ENCODE results near the gene FSTL4.

Gene FSTL4

DNA sequence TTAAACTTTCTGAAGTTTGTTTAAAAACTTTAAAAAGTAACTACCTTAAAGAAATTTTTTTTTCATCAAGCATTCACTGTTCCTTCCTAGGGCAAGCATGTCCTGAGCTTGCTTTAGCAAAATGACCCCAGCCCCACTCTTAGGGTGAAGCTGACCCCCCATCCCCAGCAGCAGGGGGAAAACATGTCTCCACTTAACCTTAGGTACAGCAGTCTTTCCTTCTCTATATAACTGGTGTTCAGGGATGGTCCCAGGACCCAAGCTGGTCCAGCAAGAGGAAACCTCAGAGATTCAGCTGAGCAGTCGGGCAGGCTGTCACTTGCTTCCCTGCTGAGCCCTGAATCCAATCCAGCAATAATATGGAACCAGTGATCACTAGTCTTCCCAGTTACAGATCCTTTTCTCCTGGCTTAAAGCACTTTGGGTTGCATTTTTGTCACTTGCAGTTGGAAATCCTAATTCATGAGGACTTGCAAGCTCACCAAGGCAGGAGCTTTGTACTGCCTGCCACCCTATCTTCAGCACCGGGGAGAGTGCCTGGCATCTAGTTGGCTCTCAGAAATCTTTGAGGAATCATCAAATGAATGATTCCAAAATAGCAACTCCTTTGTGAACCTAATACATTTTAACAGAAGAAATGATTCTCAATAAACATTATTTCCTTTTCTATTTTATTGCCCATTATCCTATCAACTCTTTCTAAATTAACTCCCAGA is 91.2 kb downstream of the FSTL4 start:
- in situ Hi-C loops (cut with MboI; ENCODE audit: low sequenced_read_pairs) = no loop called here

DNA sequence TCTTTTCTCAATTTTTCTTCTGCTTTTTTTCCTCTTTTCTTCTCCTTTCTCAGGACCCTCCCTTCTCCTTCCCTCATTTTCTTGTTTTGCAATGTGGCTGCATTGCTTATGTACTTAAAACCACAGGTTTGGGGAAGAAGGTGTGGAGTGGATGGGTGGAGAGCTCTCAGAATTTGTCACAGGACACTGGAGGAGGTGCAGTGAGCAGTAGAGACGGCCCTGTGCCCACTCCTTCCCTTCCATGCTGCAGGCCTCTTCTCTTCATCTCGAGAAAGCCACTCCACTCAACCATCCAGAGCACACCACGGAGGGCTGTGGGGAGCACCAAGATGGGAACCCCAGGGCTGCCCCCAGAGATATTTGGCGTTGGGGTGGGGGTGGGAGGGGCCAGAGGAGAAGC is 92.3 kb downstream of the FSTL4 start:
- in situ Hi-C loops (cut with MboI; ENCODE audit: low sequenced_read_pairs) = no loop called here

DNA sequence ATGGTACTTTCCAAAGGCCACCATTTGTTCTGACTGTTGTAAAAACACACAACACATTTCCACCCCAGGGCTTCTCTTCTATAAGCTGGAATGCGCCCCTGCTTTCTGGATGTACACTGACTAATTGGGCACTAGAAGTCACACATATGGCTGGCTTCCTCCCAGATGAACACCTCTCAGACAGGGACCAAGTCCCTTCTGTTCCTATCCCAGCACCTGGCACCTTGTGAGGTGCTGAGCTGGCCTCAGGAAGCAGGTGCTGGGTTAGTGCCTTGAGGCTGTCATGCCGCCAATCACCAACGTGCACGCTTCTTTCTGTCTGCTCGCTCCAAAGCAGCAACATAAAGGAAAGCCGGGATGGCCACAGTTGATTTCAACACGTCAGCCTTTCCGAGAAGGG is 93.2 kb downstream of the FSTL4 start:
- in situ Hi-C loops (cut with MboI; ENCODE audit: low sequenced_read_pairs) = no loop called here

DNA sequence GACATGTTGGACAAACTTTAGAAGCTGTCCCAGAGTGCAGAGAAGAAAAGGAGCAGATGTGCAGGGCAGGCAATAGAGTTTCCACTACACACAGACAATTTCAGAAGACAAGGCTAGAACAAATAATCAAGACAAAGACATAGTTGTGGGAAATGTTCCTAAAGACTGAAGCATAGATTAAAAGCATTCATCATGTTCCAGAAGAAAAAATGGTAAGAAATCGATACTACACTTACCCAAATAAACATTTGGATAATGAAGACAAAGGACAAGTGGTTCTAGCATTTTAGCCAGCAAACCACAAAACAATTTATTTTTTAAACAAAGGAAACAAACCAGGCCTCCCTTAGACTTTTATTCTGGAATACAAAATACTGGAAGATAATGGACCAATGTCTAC is 97.9 kb downstream of the FSTL4 start:
- in situ Hi-C loops (cut with MboI; ENCODE audit: low sequenced_read_pairs) = no loop called here

DNA sequence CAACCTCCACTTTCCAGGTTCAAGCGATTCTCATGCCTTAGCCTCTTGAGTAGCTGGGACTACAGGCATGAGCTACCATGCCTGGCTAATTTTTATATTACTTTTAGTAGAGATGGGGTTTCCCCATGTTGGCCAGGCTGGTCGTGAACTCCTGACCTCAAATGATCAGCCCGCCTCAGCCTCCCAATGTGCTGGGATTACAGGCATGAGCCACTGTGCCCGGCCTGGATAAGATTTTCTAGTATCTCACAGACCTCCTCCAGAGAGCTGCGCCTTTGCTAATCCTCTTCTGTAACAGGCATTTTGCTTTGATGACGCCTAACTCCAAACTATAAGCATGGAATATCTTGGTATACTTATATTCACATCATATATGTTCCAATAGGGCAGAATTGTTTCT is 99.4 kb downstream of the FSTL4 start:
- in situ Hi-C loops (cut with MboI; ENCODE audit: low sequenced_read_pairs) = no loop called here

DNA sequence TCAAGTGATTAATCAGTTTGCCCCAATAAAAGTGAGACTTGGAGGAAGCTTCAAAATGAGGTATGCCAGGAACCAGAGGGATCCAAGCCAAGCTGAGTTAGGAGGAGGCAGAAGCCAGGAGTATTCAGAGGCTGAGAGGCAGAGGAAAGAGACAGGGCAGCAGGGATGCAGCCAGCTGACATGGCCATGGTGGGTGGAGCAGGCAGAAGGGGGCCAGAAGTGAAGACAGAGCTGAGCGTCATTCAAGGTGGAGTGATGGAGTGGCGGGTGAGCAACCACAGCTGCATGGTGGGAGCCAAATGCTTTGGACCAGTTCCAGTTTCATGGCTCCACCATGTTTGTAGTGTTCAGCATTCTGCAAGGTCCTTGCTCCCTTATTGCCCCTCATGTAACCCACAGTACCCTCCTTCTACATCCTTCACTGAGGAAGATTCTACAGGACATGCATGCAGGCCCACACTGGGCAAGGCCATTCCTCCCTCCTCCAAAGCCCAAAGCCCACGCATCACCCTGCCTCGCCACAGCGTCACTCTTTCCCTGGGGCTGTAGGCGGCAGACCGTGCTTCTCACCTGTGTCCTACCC is 100.6 kb downstream of the FSTL4 start:
- in situ Hi-C loops (cut with MboI; ENCODE audit: low sequenced_read_pairs) = no loop called here

DNA sequence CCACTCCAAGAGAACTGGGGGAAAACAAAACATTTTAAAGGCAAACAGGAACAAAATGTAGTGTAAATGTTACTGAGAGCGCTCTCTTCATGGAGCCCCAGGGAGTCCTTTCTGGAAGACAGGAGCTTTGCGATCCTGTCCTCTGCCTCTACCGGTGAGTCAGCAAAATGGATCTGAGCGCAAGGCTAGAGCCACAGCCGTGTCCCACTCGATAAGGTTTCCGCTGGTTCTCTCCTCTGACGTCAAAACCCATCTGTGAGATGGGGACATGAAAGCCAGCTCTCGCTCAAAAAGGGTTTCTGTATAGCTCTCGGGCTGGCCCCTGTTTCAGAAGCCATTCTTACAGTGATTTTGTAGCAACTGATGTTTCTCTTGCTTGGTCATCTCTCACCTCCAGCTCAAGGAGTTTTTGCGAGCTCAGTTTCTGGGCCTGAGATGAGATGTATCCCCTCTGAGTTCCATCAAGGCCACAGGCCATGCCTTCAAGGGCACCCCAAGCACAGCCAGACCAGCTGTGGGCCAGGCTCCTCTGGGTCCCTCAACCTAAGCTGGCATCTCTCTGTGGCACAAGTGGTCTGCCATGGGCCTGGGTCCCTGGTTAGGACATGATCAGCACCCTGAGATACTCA is 101.6 kb downstream of the FSTL4 start:
- in situ Hi-C loops (cut with MboI; ENCODE audit: low sequenced_read_pairs) = no loop called here

DNA sequence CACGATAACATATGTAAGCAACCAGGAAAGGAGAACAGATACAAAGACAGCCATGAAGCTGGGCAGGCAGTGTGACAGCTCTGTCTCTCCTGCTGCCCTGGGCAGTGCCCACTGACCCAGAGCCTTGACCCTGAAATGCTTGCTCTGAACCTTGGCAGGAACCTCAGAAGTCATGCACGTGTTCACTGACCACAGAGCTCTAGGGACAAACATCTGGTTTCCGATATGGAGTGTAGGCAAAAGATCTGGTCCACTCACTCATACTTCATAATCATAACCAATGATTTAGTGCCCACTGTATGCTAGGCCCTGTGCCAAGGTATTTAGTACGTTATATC is 102.6 kb downstream of the FSTL4 start:
- in situ Hi-C loops (cut with MboI; ENCODE audit: low sequenced_read_pairs) = no loop called here

DNA sequence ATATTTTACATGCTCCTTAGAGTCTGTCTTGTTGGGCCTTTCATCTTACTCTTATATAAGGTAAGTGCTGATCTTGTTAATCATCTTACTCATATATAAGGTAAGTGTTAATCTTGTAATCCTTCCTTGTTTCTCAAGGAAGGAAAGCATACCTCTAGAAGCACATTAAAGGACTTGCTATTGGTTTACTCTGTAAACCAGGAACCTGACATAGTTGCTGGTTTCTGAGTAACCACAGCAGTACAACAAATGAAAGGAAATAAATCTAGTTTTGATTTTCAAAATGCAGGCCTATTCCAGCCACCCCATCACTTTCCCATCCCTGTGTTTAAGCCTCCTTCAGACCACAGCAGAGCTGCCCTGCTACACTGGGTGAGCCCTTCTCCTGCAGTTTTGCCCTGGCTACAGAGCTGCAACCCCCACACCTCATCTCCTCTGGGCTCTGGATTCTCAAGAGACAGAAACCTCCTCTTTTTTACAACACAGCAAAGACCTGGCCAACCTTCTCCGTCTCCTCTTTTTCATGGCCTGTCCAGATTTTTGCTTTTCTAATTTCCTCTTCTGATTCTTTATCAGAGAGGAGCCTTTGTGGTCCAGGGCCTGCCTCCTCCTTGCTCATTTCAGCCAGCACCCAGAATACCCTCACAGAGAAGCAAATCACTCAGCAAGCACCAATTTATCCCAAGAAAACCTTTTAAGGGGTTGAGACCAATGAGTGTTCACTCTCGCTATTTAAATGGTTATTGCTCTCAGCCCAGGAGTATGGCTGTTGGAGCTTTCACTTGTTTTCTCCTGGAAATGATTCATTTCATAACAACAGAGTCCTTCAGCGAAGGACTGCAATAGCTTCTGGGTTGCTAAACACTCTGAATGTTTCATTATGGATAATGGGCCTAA is 103.2 kb downstream of the FSTL4 start:
- in situ Hi-C loops (cut with MboI; ENCODE audit: low sequenced_read_pairs) = no loop called here

DNA sequence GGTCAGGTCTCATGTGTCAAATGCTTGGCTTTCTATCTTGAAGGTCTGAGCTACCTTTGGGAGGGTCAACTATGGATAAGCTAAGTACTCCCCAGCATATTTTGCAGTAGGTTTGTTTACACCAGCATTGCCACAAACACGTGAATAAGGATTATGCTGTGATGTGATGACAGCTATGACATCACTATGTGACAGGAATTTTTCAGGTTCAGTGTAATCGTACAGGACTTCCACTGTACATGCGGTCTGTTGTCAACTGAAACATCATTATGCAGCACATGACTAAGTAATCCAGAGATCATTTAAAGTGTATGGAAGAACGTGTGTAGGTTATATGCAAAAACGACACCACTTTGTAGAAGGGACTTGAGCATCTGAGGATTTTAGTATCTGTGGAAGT is 104.0 kb downstream of the FSTL4 start:
- in situ Hi-C loops (cut with MboI; ENCODE audit: low sequenced_read_pairs) = no loop called here

DNA sequence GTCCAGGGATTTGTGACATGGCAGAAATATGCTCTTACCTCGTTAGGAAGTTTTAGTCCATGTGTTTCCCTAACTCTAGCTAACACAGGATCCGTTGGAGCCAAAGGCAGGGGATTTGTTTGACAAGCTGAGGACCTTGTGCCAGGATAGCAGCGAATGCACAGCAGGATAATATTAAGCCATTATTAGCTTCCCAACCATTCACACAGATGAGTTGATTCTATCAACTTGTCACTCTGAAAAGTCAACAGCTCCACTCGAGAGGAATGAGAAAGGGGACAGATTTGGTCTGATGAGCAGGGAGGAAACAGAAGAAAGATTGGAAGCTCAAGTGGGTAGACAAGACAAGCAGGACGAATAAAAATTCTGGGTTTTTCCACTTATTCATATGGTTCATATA is 106.2 kb downstream of the FSTL4 start:
- in situ Hi-C loops (cut with MboI; ENCODE audit: low sequenced_read_pairs) = no loop called here

DNA sequence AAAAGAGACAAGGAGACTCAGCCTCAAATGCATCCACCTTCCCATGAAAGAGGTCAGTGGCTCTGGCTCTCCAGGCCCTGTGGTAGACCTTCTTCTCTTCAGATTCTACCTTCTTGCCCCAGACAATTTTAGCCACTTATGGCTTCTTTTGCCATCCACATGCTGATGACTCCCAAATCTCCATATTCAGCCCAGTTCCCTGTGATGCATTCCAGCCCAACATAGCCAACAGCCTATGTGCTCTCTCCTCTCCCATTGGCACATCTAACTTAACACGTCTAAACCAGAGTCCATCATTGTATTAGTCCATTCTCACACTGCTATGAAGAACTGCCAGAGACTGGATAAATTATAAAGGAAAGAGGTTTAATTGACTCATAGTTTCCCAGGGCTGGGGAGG is 108.8 kb downstream of the FSTL4 start:
- in situ Hi-C loops (cut with MboI; ENCODE audit: low sequenced_read_pairs) = no loop called here

DNA sequence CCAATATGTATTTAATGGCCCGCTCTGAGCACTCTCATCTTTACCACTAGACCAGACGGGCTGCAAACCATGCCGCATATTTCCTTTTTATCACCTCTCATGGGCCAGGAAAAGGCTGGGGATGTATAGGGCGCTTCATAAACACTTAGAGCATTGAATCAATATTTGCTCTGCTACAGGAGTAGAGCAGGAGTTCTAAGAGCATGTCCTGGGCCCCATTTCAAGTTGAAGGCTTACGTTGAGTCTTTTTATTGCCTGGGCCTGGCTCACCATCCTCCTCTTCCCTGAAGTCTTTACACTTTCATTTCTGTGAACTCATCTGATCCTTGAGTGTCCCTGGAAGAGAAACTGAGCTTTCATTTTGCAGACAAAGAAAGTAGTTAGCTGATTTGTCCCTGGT is 112.4 kb downstream of the FSTL4 start:
- in situ Hi-C loops (cut with MboI; ENCODE audit: low sequenced_read_pairs) = no loop called here

DNA sequence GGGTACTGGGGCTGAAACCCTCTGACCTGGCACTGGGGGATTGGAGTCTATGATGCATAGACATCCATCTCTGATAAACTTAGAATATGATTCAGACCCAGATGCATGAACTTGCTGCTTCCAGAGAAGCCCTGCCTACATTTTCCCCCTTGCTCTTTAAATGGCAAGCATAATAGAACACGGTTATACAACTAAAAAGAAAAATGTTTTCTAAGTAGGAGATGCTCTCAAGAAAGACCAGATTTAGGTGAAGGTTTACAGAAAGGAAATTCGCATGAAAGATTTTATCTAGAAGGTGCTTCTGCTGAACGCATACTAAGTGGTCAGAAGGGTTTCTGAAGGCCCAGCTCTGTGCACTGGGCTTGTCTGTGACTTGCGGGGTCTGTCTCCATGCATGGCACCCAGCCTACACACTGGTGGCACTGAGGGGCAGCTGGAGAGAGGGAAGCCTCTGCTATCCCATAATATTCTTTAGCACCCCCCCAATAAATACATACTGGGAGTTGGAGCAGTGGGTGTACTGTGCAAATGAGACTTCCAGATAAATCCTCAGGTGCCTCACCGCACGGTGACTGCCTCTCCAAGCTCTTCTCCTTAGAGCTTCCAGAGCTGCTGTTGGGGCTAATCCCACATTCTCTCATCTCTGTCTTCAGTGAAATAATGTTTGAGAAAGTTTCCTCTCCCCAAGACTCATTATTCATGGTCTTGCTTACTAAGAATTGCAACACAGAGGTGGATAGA is 114.6 kb downstream of the FSTL4 start:
- in situ Hi-C loops (cut with MboI; ENCODE audit: low sequenced_read_pairs) = no loop called here

DNA sequence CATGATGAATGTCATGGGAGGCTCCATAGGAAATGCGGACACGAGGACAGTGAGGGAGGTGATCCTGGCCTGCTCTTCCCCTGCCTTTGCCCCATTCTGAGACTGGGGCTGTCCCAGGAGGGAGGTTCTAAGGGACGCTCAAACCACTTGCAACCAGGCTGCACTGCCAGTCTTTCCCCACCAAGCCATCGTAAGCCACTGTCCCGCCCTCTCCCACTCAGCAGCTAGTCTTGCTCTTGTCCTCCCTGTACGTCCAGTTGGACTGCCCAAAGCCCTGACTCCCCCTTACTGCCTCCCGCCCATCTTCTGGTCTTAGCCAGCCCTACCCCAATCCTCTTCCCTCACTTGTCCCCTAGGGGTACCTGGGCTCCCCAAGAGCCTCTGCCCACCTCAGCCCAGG is 115.7 kb downstream of the FSTL4 start:
- in situ Hi-C loops (cut with MboI; ENCODE audit: low sequenced_read_pairs) = no loop called here

DNA sequence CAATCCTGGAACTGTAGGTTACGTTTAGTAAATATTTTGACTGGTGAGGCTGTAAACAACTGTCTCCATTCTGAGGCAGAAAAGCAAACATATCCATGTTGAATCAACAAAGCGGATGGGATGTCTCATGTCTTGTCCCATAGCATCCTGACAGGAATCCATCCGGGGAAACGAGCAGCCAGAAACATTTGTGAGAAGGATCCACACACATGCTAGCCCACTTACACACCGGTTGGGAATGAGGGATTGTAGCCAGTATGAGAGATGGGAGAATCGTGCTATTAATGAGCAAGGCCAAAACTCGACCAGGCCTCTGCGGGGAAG is 117.5 kb downstream of the FSTL4 start:
- in situ Hi-C loops (cut with MboI; ENCODE audit: low sequenced_read_pairs) = no loop called here

DNA sequence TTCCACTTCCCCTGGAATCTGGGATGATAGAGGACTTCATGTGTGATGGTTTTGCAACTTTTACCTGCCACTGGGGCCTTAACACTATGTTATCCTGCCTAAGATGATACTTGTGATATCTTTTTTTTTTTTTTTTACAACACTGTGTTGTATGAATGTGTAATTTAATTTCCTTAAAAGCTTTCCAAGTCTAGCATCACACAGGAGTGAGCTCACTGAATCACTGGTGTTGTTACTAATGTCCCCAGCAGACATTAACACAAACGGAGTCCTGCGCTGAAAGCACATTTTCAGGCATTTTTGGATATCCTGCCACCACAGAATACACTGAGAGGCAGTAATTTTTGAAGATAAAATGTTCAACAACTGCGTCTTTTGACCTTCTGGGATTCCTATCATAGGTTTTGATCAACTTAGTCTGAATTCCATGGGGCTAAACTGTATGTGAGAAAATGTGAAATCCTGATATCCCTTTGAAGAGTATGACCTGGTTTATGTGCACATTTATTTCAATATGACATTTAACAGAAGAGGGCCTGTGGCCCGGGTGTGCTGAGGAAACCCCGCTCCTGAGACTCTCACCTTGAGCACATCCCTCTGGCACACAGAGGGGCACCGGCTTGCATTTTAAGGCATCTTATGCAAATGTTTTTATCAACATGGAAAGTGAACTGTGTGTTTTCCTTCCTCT is 118.0 kb downstream of the FSTL4 start:
- in situ Hi-C loops (cut with MboI; ENCODE audit: low sequenced_read_pairs) = no loop called here

DNA sequence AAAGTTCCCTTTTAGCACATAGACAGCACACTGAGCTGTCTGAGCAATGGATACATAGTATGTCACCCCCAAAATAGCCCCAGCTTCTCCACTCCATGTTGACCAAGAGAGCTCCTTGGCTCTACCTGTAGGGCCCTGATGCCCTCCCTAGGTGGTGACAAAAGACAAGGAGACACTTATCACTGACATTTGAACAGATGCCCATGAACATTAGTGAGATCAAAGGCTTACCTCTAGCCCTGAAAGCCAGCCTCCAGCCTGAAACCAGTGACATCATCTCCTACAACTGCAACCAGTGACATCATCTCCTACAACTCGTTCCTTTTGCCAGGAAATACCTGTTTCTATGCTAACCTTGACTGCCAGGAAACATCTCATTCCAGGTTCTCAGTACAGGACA is 122.7 kb downstream of the FSTL4 start:
- in situ Hi-C loops (cut with MboI; ENCODE audit: low sequenced_read_pairs) = no loop called here

DNA sequence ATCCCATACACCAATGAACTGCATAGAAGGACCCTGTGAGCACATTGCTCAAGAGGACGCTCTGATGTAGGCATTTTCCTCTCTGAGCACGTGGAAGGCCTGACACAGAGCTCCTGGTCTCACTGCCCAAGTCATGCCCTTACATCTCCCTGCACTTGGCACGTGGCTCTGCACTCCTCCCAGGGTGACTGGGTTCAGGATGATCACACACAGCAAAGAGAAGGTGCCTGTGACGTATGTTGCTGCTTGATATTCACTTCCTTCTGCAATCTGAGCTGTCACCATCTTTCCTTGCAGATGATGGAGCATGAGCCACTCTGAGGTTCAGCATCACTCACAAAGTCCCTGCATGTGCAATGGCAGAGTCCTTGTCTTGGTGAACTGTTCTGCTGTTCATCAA is 125.2 kb downstream of the FSTL4 start:
- in situ Hi-C loops (cut with MboI; ENCODE audit: low sequenced_read_pairs) = no loop called here

DNA sequence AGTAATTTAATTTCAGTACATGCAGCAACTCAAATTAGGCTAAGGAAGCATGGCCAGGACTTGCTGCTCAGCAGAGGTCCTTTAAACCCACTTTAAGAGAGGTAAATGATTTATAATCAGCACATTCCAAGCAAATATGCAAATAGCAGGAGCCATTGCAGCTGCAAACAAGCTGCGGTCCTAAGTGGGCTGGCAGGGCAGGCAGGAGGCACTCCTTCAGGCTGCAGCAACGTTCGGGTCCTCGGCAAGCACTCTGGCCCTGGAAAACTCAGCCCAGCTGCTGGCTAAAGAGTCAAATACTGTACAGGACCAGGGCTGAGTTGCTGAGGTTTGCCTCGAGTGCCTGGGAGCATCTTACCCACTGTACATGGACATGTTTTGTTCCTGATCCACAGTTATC is 126.9 kb downstream of the FSTL4 start:
- in situ Hi-C loops (cut with MboI; ENCODE audit: low sequenced_read_pairs) = no loop called here

Data from hTERT RPE-1 (cell line).